ENCODE results near the gene MAGI2. TPM values are rescaled to one million over a fixed set of nuclear protein-coding genes. Genes with fewer than 3 reads are reported as not detected.
A peak's percentile ranks its signal among the peaks of the same experiment; 100 is the strongest.

The MAGI2 gene
- total and polyA plus RNA-seq, 4 donors = 3.7 to 25.5 (median 11.6) TPM

DNA sequence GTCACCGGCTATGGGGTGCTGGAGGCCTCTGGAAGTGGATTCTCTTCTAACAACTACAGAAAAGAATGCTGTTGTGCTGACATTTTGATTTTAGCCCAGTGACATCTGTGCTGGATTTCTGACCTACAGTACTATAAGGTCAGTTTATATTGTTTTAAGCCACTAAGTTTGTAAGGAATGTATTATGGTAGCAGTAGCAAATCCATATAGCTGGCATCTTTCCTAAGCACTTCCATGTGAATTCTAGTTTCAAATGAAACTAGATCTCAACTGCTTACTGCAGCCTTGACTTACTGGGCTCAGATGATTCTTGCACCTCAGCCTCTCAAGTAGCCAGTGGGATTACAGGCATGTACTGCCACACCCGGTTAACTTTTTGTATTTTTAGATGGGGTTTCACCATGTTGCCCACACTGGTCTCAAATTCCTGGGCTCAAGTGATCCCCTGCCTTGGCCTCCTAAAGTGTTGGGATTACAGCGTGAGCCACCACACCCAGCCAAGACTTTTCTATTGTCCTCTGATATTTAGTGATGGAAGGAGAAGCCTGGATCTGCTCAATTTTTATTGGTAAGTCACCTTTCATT is 1240.9 kb downstream of the MAGI2 start:
- intact Hi-C loops (cut with DNase I) = loop anchor here in 1 of 2 donors (10.0 kb wide), 1 partner anchor 78 kb away; no protein-coding TSS in a partner anchor
- no peak for ATAC-seq (ENCODE audit: low FRiP score)
- 93 to 94% methylated on average over 3 of the region's 3 CpGs for WGBS, 2 donors
- DNase-seq = no peak
- H3K36me3 ChIP-seq (ENCODE audit: control insufficient read depth in 1 of 2, insufficient read depth in 2 of 2, low read length in 1 of 2) = no peaks in the 10 kb centered on the region
- H3K9me3 ChIP-seq (ENCODE audit: control insufficient read depth, low read length) = no peaks in the 10 kb centered on the region
- H3K27me3 ChIP-seq (ENCODE audit: control insufficient read depth in 1 of 2, insufficient read depth in 2 of 2, low read length in 1 of 2) = no peaks in the 10 kb centered on the region
- H3K27ac ChIP-seq (ENCODE audit: low read depth in 1 of 2, low read length in 2 of 2) = no peak overlapping the region
- H3K4me1 ChIP-seq (ENCODE audit: control insufficient read depth in 1 of 2, insufficient read depth in 2 of 2, low read length in 2 of 2) = no peaks in the 10 kb centered on the region
- no peak overlapping the region for H3K4me3 ChIP-seq (ENCODE audit: low read length in 2 of 2)

- DNase-seq (no peak), ATAC-seq (ENCODE audit: low FRiP score) (no peak)
- H3K36me3 ChIP-seq (ENCODE audit: control insufficient read depth in 1 of 2, insufficient read depth in 2 of 2, low read length in 1 of 2) = no peaks in the 10 kb centered on the region
- intact Hi-C loops (cut with DNase I) = no loop called here
- H3K27ac ChIP-seq (ENCODE audit: low read depth in 1 of 2, low read length in 2 of 2) = no peak overlapping the region
- no peaks in the 10 kb centered on the region for H3K9me3 ChIP-seq (ENCODE audit: control insufficient read depth, low read length)
- no peak overlapping the region for H3K4me3 ChIP-seq (ENCODE audit: low read length in 2 of 2)
- no peaks in the 10 kb centered on the region for H3K27me3 ChIP-seq (ENCODE audit: control insufficient read depth in 1 of 2, insufficient read depth in 2 of 2, low read length in 1 of 2)
- no peaks in the 10 kb centered on the region for H3K4me1 ChIP-seq (ENCODE audit: control insufficient read depth in 1 of 2, insufficient read depth in 2 of 2, low read length in 2 of 2)
Measured at GRCh38 chr7:78207269-78207668, 1246.2 kb downstream of the MAGI2 start.

DNA sequence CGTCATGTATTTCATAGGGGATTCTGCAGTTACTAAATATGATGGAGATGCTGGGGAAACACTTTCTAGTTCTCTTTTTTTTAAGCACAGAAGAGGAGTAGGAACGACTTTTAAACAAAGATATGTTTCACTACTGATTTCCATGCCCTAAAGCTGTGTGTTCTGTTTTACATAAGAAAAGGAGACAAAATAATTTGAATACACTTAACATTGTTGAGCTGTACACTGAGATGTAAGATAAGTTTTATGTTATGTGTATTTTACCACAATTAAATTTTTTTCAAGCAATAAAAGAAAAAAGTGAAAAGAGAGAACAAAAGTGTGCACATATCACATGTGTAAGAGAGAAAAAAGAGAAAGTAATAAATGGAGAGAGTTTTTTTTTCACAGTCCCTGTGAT is 1246.7 kb downstream of the MAGI2 start:
- H3K9me3 ChIP-seq (ENCODE audit: control insufficient read depth, low read length) = no peaks in the 10 kb centered on the region
- ATAC-seq (ENCODE audit: low FRiP score) (no peak), DNase-seq (no peak)
- WGBS, 2 donors = 67 to 71% methylated on average over 2 of the region's 2 CpGs
- H3K36me3 ChIP-seq (ENCODE audit: control insufficient read depth in 1 of 2, insufficient read depth in 2 of 2, low read length in 1 of 2) = no peaks in the 10 kb centered on the region
- no peaks in the 10 kb centered on the region for H3K4me1 ChIP-seq (ENCODE audit: control insufficient read depth in 1 of 2, insufficient read depth in 2 of 2, low read length in 2 of 2)
- intact Hi-C loops (cut with DNase I) = no loop called here
- no peak overlapping the region for H3K27ac ChIP-seq (ENCODE audit: low read depth in 1 of 2, low read length in 2 of 2)
- H3K27me3 ChIP-seq (ENCODE audit: control insufficient read depth in 1 of 2, insufficient read depth in 2 of 2, low read length in 1 of 2) = no peaks in the 10 kb centered on the region
- H3K4me3 ChIP-seq (ENCODE audit: low read length in 2 of 2) = no peak overlapping the region

DNA sequence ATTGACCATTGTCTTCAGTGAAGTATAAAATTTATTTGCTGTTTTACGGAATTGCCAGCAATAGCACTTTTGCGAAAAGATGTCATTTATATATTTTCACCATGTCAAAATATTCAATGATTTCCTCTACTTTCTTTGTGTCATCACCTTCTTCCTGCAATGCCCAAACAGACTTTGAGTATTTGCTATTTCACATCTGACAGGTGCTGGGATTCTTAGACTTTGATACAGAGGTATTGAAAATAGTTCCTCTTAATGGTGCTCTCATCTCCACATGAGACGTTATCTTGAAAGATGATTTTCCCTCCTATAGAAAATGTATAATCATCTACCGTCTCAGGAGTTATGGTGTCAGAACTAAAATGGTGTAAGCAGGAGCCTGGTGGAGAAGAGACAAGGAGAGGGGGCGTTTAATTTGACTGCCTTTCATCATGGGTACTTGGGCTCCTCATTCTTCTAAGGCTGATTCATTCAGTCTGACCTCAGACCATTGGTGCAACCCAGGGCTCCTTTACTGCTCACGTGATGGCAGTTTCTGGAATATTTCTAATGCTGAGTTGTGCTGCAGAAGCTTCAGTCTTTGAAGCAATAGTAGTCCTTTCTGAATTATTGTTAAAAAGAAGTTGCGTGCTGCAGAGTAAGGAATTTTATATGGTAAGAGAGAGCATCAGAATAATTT is 1250.3 kb downstream of the MAGI2 start:
- H3K4me1 ChIP-seq (ENCODE audit: control insufficient read depth in 1 of 2, insufficient read depth in 2 of 2, low read length in 2 of 2) = no peaks in the 10 kb centered on the region
- DNase-seq = no peak
- H3K9me3 ChIP-seq (ENCODE audit: control insufficient read depth, low read length) = no peaks in the 10 kb centered on the region
- H3K27ac ChIP-seq (ENCODE audit: low read depth in 1 of 2, low read length in 2 of 2) = no peak overlapping the region
- H3K27me3 ChIP-seq (ENCODE audit: control insufficient read depth in 1 of 2, insufficient read depth in 2 of 2, low read length in 1 of 2) = no peaks in the 10 kb centered on the region
- ATAC-seq (ENCODE audit: low FRiP score) = no peak
- WGBS, 2 donors = 92 to 93% methylated on average over 7 of the region's 7 CpGs
- no peak overlapping the region for H3K4me3 ChIP-seq (ENCODE audit: low read length in 2 of 2)
- intact Hi-C loops (cut with DNase I) = no loop called here
- H3K36me3 ChIP-seq (ENCODE audit: control insufficient read depth in 1 of 2, insufficient read depth in 2 of 2, low read length in 1 of 2) = no peaks in the 10 kb centered on the region

DNA sequence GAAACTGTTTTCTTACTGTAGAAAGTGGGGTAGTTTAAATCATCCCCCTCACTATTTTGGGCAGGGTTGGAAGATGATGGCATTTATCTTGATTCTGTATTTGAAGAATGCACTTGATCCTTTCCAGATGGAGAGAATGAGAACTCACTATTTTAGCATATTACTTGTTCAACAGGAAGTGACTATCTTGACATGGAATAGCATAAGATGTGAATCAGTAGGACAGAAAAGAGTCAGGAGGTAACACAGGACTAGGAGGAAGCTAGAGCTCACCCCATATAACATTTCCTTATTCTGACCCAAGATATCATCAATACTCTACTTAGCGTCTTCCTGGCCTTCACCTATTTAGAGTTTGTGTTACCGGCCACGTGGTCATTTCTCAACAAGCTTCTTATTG is 1254.7 kb downstream of the MAGI2 start:
- Histone ChIP-seq H3K27me3 (ENCODE audit: control insufficient read depth in 1 of 2, insufficient read depth in 2 of 2, low read length in 1 of 2) (no peaks in the 10 kb centered on the region), H3K36me3 (ENCODE audit: control insufficient read depth in 1 of 2, insufficient read depth in 2 of 2, low read length in 1 of 2) (no peaks in the 10 kb centered on the region), H3K9me3 (ENCODE audit: control insufficient read depth, low read length) (no peaks in the 10 kb centered on the region), H3K4me1 (ENCODE audit: control insufficient read depth in 1 of 2, insufficient read depth in 2 of 2, low read length in 2 of 2) (peaks cover 3 to 7% of the 10 kb centered on the region in 2 donors), H3K4me3 (ENCODE audit: low read length in 2 of 2) (no peak overlapping the region), H3K27ac (ENCODE audit: low read depth in 1 of 2, low read length in 2 of 2) (no peak overlapping the region)
- ATAC-seq (ENCODE audit: low FRiP score) (no peak), DNase-seq (no peak)
- WGBS, 2 donors = 98 to 100% methylated on average over 3 of the region's 3 CpGs
- intact Hi-C loops (cut with DNase I) = no loop called here

GRCh38 chr7:78197447-78197846 is 1256.0 kb downstream of the MAGI2 start:
- WGBS, 2 donors = 93 to 100% methylated on average over 1 of the region's 1 CpG
- Histone ChIP-seq H3K36me3 (ENCODE audit: control insufficient read depth in 1 of 2, insufficient read depth in 2 of 2, low read length in 1 of 2) (no peaks in the 10 kb centered on the region), H3K4me3 (ENCODE audit: low read length in 2 of 2) (no peak overlapping the region), H3K9me3 (ENCODE audit: control insufficient read depth, low read length) (no peaks in the 10 kb centered on the region), H3K27me3 (ENCODE audit: control insufficient read depth in 1 of 2, insufficient read depth in 2 of 2, low read length in 1 of 2) (no peaks in the 10 kb centered on the region), H3K4me1 (ENCODE audit: control insufficient read depth in 1 of 2, insufficient read depth in 2 of 2, low read length in 2 of 2) (peaks cover 3 to 7% of the 10 kb centered on the region in 2 donors), H3K27ac (ENCODE audit: low read depth in 1 of 2, low read length in 2 of 2) (no peak overlapping the region)
- DNase-seq (no peak), ATAC-seq (ENCODE audit: low FRiP score) (no peak)
- intact Hi-C loops (cut with DNase I) = no loop called here

DNA sequence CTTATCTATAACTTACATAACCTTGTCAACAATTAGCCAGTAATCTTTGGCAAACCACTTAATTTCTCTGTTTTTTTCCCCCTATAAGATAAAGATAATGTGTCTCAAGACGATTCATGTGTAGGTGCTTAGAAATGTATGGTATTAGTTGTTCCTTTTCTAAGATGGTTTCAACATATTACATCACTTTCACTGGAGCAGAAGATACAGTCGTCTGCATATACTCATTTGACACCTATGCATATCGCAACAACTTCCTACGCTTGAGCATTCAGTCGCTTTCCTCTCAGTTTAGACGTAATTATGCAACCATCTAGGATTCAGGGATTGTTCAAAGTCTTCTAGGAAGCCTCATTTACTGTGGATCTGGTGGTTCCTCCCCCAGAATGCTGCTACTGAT is 1258.2 kb downstream of the MAGI2 start:
- H3K9me3 ChIP-seq (ENCODE audit: control insufficient read depth, low read length) = no peaks in the 10 kb centered on the region
- intact Hi-C loops (cut with DNase I) = no loop called here
- H3K4me3 ChIP-seq (ENCODE audit: low read length in 2 of 2) = no peak overlapping the region
- H3K27me3 ChIP-seq (ENCODE audit: control insufficient read depth in 1 of 2, insufficient read depth in 2 of 2, low read length in 1 of 2) = no peaks in the 10 kb centered on the region
- ATAC-seq (ENCODE audit: low FRiP score) = no peak
- peaks cover 3 to 7% of the 10 kb centered on the region in 2 donors for H3K4me1 ChIP-seq (ENCODE audit: control insufficient read depth in 1 of 2, insufficient read depth in 2 of 2, low read length in 2 of 2)
- DNase-seq = no peak
- WGBS, 2 donors = 94% methylated on average over 6 of the region's 6 CpGs
- no peak overlapping the region for H3K27ac ChIP-seq (ENCODE audit: low read depth in 1 of 2, low read length in 2 of 2)
- H3K36me3 ChIP-seq (ENCODE audit: control insufficient read depth in 1 of 2, insufficient read depth in 2 of 2, low read length in 1 of 2) = no peaks in the 10 kb centered on the region

- 28 to 37% methylated on average over 6 of the region's 6 CpGs for WGBS, 2 donors
- no peak overlapping the region for H3K4me3 ChIP-seq (ENCODE audit: low read length in 2 of 2)
- ATAC-seq (ENCODE audit: low FRiP score) (no peak), DNase-seq (no peak)
- intact Hi-C loops (cut with DNase I) = no loop called here
- H3K27ac ChIP-seq (ENCODE audit: low read depth in 1 of 2, low read length in 2 of 2) = peak overlapping the region in 1 of 2 donors; percentile 30
- no peaks in the 10 kb centered on the region for H3K27me3 ChIP-seq (ENCODE audit: control insufficient read depth in 1 of 2, insufficient read depth in 2 of 2, low read length in 1 of 2)
- H3K4me1 ChIP-seq (ENCODE audit: control insufficient read depth in 1 of 2, insufficient read depth in 2 of 2, low read length in 2 of 2) = peaks cover 3 to 7% of the 10 kb centered on the region in 2 donors
- no peaks in the 10 kb centered on the region for H3K9me3 ChIP-seq (ENCODE audit: control insufficient read depth, low read length)
- no peaks in the 10 kb centered on the region for H3K36me3 ChIP-seq (ENCODE audit: control insufficient read depth in 1 of 2, insufficient read depth in 2 of 2, low read length in 1 of 2)
Measured at GRCh38 chr7:78194611-78195010, 1258.9 kb downstream of the MAGI2 start.

DNA sequence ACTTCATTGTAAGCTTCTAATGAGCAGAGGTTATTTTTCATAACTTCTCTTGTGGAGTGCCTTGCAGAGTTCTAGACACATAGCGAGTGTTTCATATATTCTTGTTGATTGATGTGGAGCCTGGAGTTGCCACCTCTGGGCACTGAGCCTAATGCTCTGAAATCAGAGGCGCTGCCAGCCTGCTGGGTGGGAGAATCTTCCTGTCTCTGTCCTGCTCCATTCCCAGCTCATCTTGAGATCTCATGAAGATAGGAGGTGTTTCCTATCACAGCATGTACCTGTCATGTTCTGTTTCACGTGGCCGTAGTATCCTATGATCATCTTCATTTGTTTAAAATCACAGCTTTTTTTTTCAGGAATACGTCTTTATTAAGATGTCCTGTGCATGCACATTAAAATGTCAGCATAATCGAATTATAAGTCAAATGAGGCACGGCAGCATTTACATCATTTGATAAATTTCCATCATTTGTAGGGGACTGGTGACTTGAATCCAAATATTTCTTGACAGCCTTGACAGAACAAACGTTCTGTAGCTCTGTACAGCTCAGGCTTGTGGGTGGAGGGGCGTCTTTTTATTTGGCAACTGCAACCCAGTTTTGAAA is 1261.9 kb downstream of the MAGI2 start:
- 74 to 76% methylated on average over 9 of the region's 9 CpGs for WGBS, 2 donors
- ATAC-seq (ENCODE audit: low FRiP score) = no peak

More for the DNA sequence above, 1261.9 kb downstream of the MAGI2 start:
- Histone ChIP-seq H3K4me3 (ENCODE audit: low read length in 2 of 2) (no peak overlapping the region), H3K4me1 (ENCODE audit: control insufficient read depth in 1 of 2, insufficient read depth in 2 of 2, low read length in 2 of 2) (peaks cover 0 to 2% of the 10 kb centered on the region in 2 donors), H3K27me3 (ENCODE audit: control insufficient read depth in 1 of 2, insufficient read depth in 2 of 2, low read length in 1 of 2) (no peaks in the 10 kb centered on the region), H3K36me3 (ENCODE audit: control insufficient read depth in 1 of 2, insufficient read depth in 2 of 2, low read length in 1 of 2) (no peaks in the 10 kb centered on the region), H3K27ac (ENCODE audit: low read depth in 1 of 2, low read length in 2 of 2) (no peak overlapping the region), H3K9me3 (ENCODE audit: control insufficient read depth, low read length) (no peaks in the 10 kb centered on the region)
- no peak for DNase-seq
- intact Hi-C loops (cut with DNase I) = no loop called here
